ENCODE results near the gene GPRC5B.

Gene GPRC5B

DNA sequence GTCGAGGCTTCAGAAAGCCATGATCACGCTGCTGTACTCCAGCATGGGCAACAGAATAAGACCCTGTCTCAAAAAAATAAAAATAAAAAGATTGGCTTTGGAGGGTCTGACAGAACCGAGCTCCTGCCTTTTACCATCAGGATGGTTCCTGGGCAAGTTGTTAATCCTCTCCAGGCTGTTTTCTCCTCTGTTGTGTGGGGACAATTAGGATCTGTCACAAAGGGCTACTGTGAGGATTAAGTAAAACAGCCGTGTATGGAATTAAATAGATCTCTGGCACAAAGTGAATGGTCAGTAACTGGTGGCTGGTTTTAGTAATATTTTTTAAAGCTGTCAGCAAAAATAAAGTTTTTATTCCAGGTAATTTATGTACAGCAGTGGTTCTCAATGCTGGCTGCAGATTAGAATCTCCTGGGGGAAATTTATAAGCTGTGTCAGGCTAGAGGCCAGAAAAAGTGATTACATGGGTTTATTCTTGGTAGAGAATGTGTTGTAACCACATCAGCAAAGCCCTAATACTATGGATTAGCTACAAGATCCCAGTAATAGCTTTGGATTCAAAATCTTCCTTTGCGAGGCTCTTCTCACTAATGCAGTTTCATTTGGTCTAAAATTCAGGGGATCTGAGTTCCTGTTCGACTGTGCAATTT lies 47.2 kb downstream of the GPRC5B start:
- Histone ChIP-seq H3K9me3 (ENCODE audit: low read length) (no peaks in the 10 kb centered on the region), H3K9ac (ENCODE audit: low read length) (no peak overlapping the region), H3K36me3 (ENCODE audit: insufficient read depth, low read length) (no peaks in the 10 kb centered on the region), H3K4me3 (ENCODE audit: low read depth in 1 of 2, low read length in 2 of 2) (no peak overlapping the region), H3K27me3 (ENCODE audit: control insufficient read depth in 1 of 2, insufficient read depth in 2 of 2, low read length in 2 of 2) (no peaks in the 10 kb centered on the region), H3K27ac (ENCODE audit: low read depth, low read length) (no peak overlapping the region), H3K4me1 (ENCODE audit: insufficient read depth, low read length) (no peaks in the 10 kb centered on the region)

DNA sequence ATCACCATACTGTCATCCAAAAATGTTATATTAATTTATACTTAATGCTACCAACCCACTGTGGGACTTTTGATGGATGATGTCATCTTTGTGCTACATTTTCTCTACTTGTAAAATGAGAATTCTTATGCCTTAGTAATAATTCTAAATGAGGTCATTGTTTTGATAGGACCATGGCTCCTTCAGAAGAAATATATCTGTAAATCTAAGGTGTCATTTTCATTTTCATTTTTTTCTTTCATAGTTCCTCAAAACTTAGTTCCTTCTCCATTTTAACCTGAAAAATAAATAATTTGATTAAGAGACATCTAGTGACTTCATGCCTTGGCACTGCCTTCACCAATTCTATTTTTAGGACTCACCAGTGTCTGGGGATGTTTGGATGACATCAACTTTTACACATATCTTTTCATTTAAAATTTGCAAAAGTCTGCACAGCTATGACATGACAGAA lies 48.7 kb downstream of the GPRC5B start:
- no peaks in the 10 kb centered on the region for H3K27me3 ChIP-seq (ENCODE audit: control insufficient read depth in 1 of 2, insufficient read depth in 2 of 2, low read length in 2 of 2)
- no peaks in the 10 kb centered on the region for H3K9me3 ChIP-seq (ENCODE audit: low read length)
- H3K36me3 ChIP-seq (ENCODE audit: insufficient read depth, low read length): no peaks in the 10 kb centered on the region
- H3K4me3 ChIP-seq (ENCODE audit: low read depth in 1 of 2, low read length in 2 of 2): no peak overlapping the region
- H3K4me1 ChIP-seq (ENCODE audit: insufficient read depth, low read length): no peaks in the 10 kb centered on the region
- H3K27ac ChIP-seq (ENCODE audit: low read depth, low read length): no peak overlapping the region
- H3K9ac ChIP-seq (ENCODE audit: low read length): no peak overlapping the region

DNA sequence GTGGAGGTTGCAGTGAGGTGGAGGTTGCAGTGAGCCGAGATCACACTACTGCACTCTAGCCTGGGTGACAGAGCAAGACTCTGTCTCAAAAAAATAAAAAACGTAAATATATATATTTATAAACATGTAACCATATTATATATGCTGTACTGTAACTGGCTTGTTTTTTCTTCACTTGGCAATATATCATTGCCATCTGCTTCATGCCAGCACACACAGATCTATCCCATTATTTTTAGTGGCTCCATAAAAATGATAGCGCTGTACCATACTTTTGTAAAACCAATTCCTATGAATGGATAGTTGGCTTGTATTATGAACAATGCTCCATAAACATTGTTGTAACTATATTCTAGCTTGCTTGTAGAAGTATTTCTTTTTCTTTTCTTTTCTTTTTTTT lies 49.5 kb downstream of the GPRC5B start:
- Histone ChIP-seq H3K36me3 (ENCODE audit: insufficient read depth, low read length) (no peaks in the 10 kb centered on the region), H3K9me3 (ENCODE audit: low read length) (no peaks in the 10 kb centered on the region), H3K27ac (ENCODE audit: low read depth, low read length) (no peak overlapping the region), H3K27me3 (ENCODE audit: control insufficient read depth in 1 of 2, insufficient read depth in 2 of 2, low read length in 2 of 2) (no peaks in the 10 kb centered on the region), H3K4me1 (ENCODE audit: insufficient read depth, low read length) (no peaks in the 10 kb centered on the region), H3K9ac (ENCODE audit: low read length) (no peak overlapping the region), H3K4me3 (ENCODE audit: low read depth in 1 of 2, low read length in 2 of 2) (no peak overlapping the region)

DNA sequence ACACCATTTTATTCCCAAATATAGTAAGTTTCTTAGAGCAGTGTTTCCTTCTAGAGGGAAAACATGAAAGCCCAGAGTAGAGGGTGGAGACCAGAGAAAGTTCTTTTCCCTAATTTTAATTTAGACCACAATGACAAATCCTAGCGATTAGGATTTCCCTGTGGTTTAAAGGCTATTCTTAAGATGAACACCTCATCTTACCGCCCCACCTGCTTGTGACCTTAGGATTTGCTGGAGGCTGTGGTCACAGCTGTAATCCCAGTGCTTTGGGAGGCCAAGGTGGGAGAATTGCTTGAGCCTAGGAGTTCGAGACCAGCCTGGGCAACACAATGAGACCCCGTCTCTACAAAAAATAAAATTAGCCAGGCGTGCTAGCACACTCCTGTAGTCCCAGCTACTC lies 51.1 kb downstream of the GPRC5B start:
- Histone ChIP-seq H3K27me3 (ENCODE audit: control insufficient read depth in 1 of 2, insufficient read depth in 2 of 2, low read length in 2 of 2) (no peaks in the 10 kb centered on the region), H3K4me1 (ENCODE audit: insufficient read depth, low read length) (no peaks in the 10 kb centered on the region), H3K27ac (ENCODE audit: low read depth, low read length) (no peak overlapping the region)

DNA sequence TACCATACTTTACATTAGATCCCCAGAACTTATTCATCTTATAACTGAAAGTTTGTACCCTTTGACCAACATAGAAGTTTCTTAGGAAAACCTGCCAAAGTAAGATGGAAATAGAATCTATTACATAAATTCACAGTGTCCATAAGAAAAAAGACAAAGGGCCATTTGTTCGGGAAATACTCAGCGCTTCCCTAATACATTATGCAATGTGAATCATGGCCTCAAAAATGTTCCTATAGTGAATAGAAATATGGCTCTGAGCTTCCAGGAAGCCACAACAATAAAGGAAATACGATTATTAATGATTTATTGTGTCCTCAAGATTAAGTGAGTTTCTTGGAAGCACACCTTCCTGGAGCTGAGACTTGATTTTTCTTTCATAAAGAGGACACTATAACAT lies 51.5 kb downstream of the GPRC5B start:
- H3K36me3 ChIP-seq (ENCODE audit: insufficient read depth, low read length): no peaks in the 10 kb centered on the region
- H3K4me1 ChIP-seq (ENCODE audit: insufficient read depth, low read length): no peaks in the 10 kb centered on the region
- H3K9me3 ChIP-seq (ENCODE audit: low read length): no peaks in the 10 kb centered on the region
- no peak overlapping the region for H3K4me3 ChIP-seq (ENCODE audit: low read depth in 1 of 2, low read length in 2 of 2)
- no peaks in the 10 kb centered on the region for H3K27me3 ChIP-seq (ENCODE audit: control insufficient read depth in 1 of 2, insufficient read depth in 2 of 2, low read length in 2 of 2)
- H3K9ac ChIP-seq (ENCODE audit: low read length): no peak overlapping the region
- no peak overlapping the region for H3K27ac ChIP-seq (ENCODE audit: low read depth, low read length)

More for the DNA sequence above, 51.1 kb downstream of the GPRC5B start:
- Histone ChIP-seq H3K36me3 (ENCODE audit: insufficient read depth, low read length) (no peaks in the 10 kb centered on the region), H3K4me3 (ENCODE audit: low read depth in 1 of 2, low read length in 2 of 2) (no peak overlapping the region), H3K9ac (ENCODE audit: low read length) (no peak overlapping the region), H3K9me3 (ENCODE audit: low read length) (no peaks in the 10 kb centered on the region)

DNA sequence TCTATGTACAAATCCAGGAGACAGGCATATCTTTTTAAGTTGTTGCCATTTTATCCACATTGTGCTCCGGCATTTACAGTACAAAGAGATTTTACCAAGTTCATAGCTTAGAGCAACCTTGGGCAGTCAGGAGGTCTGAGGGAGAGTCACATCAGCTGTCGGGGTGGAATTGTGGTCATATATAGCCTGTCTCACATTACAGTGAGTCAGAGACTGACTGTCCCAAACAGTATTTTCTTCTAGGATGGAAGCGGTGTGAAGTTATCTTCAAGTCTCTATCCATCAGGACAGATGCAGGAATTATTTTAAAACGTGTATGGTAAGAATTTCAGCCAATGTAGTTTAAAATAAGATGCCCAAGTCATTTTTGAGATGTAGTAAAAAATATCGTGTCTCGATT lies 53.0 kb downstream of the GPRC5B start:
- no peak overlapping the region for H3K27ac ChIP-seq (ENCODE audit: low read depth, low read length)
- H3K4me3 ChIP-seq (ENCODE audit: low read depth in 1 of 2, low read length in 2 of 2): no peak overlapping the region
- H3K9me3 ChIP-seq (ENCODE audit: low read length): no peaks in the 10 kb centered on the region
- H3K27me3 ChIP-seq (ENCODE audit: control insufficient read depth in 1 of 2, insufficient read depth in 2 of 2, low read length in 2 of 2): no peaks in the 10 kb centered on the region
- H3K36me3 ChIP-seq (ENCODE audit: insufficient read depth, low read length): no peaks in the 10 kb centered on the region
- H3K4me1 ChIP-seq (ENCODE audit: insufficient read depth, low read length): no peaks in the 10 kb centered on the region
- no peak overlapping the region for H3K9ac ChIP-seq (ENCODE audit: low read length)

DNA sequence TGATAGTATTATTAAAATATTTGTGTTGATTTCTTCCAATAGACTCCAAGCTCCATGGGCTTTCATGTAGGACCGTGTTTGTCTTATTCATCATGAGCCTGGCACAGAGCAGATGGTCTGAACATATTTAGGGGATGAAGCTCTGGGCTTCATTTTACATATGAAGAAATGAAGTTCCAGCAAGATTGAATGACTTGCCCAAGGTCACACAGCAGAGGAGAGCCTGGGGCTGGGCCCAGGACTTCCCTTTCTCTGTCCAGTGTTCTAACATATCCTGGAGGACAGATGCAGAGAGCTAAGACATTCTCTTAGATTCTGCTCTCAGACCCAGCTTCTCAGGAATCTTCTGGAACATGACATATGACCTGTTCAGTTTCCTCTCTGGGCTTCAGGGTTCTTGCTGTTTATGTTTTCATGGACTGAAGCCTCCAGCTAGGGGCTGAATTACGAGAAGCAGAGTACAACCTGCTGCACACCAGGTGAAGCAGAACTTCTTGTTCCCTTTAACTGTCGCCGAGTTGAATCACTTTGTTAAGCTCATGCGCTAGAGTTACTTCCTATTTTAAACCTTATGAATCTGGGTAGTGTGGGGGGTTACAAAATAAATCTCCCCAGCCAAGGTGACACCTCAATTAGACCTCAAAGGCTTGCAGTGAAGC lies 53.6 kb downstream of the GPRC5B start:
- no peak overlapping the region for H3K4me3 ChIP-seq (ENCODE audit: low read depth in 1 of 2, low read length in 2 of 2)
- no peak overlapping the region for H3K9ac ChIP-seq (ENCODE audit: low read length)
- no peak overlapping the region for H3K27ac ChIP-seq (ENCODE audit: low read depth, low read length)
- no peaks in the 10 kb centered on the region for H3K9me3 ChIP-seq (ENCODE audit: low read length)
- no peaks in the 10 kb centered on the region for H3K36me3 ChIP-seq (ENCODE audit: insufficient read depth, low read length)
- no peaks in the 10 kb centered on the region for H3K27me3 ChIP-seq (ENCODE audit: control insufficient read depth in 1 of 2, insufficient read depth in 2 of 2, low read length in 2 of 2)
- no peaks in the 10 kb centered on the region for H3K4me1 ChIP-seq (ENCODE audit: insufficient read depth, low read length)

DNA sequence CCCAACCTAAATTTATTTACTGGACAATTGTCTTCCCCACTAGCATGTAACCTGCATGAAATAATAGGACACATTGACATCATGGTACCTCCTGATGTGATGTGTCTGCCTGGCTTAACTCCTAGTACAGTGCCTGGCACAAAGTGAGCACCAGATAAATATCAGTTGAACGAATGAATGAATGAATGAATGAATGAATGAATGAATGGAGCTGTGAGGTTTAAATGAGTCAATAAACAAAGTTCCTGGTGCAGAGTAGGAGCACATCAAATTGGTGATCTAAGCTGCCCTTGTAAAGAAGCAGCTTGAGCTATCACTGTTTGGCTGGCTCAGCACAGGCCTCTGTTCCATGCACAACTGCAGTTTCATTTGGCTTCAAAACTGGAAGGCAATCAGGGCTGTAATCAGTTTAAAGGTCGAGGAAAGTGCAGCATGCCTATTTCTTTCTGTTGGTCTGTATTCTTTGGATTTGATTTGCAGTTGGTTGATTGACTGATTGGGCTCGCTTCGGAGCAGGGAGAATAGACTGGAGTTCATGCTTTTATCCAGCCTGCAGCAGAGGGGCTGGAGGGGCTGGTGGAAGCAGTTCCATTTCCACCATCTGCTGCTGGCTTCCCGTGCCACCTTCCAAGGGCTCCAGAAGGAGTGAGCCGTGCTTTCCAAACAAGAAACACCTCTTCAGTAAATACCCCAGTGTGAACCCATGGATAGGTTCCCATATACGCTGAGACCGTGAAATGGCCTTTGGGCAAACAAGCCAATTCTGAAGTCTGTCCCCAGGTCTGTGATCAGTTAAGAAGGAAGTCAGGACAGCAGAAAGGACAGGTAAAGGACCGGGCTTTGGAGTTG lies 54.6 kb downstream of the GPRC5B start:
- no peaks in the 10 kb centered on the region for H3K4me1 ChIP-seq (ENCODE audit: insufficient read depth, low read length)
- H3K27ac ChIP-seq (ENCODE audit: low read depth, low read length): no peak overlapping the region
- H3K27me3 ChIP-seq (ENCODE audit: control insufficient read depth in 1 of 2, insufficient read depth in 2 of 2, low read length in 2 of 2): no peaks in the 10 kb centered on the region
- no peak overlapping the region for H3K4me3 ChIP-seq (ENCODE audit: low read depth in 1 of 2, low read length in 2 of 2)
- H3K36me3 ChIP-seq (ENCODE audit: insufficient read depth, low read length): no peaks in the 10 kb centered on the region
- H3K9ac ChIP-seq (ENCODE audit: low read length): no peak overlapping the region
- no peaks in the 10 kb centered on the region for H3K9me3 ChIP-seq (ENCODE audit: low read length)

DNA sequence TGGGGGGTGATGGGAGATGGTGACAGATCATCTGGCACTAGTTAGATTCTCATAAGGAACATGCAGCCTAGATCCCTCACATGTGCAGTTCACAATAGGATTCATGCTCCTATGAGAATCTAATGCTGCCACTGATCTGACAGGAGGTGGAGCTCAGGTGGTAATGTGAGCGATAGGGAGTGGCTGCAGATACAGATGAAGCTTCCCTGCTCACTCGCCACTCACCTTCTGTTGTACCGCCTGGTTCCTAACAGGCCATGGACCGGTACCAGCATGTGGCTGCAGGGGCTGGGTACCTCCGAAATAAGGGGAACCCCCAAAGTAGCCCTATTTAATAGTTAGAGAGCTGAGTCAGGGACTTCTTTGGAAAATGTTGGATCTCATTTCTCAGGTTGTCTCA lies 60.4 kb downstream of the GPRC5B start:
- Histone ChIP-seq H3K27ac (ENCODE audit: low read depth, low read length) (no peak overlapping the region), H3K4me3 (ENCODE audit: low read depth in 1 of 2, low read length in 2 of 2) (no peak overlapping the region), H3K27me3 (ENCODE audit: control insufficient read depth in 1 of 2, insufficient read depth in 2 of 2, low read length in 2 of 2) (no peaks in the 10 kb centered on the region), H3K4me1 (ENCODE audit: insufficient read depth, low read length) (no peaks in the 10 kb centered on the region), H3K9ac (ENCODE audit: low read length) (no peak overlapping the region), H3K36me3 (ENCODE audit: insufficient read depth, low read length) (no peaks in the 10 kb centered on the region), H3K9me3 (ENCODE audit: low read length) (no peaks in the 10 kb centered on the region)

DNA sequence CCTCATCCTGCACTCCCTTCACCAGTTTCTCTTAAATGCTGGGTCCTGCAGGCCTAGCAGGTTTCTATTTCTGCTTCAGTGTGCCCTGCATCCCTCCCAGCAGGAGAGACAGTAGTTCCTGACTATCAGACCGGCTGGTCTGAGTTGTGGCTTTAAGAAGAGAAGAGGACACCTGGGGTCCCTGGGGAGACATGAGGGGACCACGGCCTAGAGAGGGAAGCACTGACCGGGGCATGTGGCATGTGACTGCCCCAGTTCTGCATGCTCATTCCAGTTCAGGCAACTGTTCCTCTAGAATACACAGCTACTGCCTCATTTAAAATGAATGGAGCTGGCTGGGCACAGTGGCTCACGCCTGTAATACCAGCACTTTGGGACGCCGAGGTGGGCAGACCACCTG lies 61.3 kb downstream of the GPRC5B start:
- H3K4me1 ChIP-seq (ENCODE audit: insufficient read depth, low read length): no peaks in the 10 kb centered on the region
- no peak overlapping the region for H3K4me3 ChIP-seq (ENCODE audit: low read depth in 1 of 2, low read length in 2 of 2)
- H3K9ac ChIP-seq (ENCODE audit: low read length): no peak overlapping the region

DNA sequence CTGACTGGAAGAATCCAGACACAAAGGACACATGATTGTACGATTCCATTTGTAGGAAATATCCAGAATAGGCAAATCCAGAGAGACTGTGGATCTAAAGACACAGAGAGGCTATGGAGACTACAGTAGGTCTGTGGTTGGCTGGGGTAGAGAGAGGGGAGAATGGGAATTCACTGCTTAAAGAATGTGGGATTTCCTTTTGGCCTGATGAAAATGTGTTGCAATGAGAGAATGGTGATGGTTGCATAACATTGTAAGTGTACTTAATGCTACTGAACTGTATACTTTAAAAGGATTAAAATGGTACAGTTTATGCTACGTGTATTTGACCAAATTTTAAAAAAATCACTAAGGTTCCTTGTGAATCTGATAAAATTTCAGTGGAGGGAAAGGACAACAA lies 62.1 kb downstream of the GPRC5B start:
- Histone ChIP-seq H3K9me3 (ENCODE audit: low read length) (no peaks in the 10 kb centered on the region), H3K27ac (ENCODE audit: low read depth, low read length) (no peak overlapping the region), H3K4me3 (ENCODE audit: low read depth in 1 of 2, low read length in 2 of 2) (no peak overlapping the region), H3K36me3 (ENCODE audit: insufficient read depth, low read length) (no peaks in the 10 kb centered on the region), H3K9ac (ENCODE audit: low read length) (no peak overlapping the region), H3K27me3 (ENCODE audit: control insufficient read depth in 1 of 2, insufficient read depth in 2 of 2, low read length in 2 of 2) (no peaks in the 10 kb centered on the region), H3K4me1 (ENCODE audit: insufficient read depth, low read length) (no peaks in the 10 kb centered on the region)

More for the DNA sequence above, 61.3 kb downstream of the GPRC5B start:
- Histone ChIP-seq H3K27ac (ENCODE audit: low read depth, low read length) (no peak overlapping the region), H3K27me3 (ENCODE audit: control insufficient read depth in 1 of 2, insufficient read depth in 2 of 2, low read length in 2 of 2) (no peaks in the 10 kb centered on the region), H3K9me3 (ENCODE audit: low read length) (no peaks in the 10 kb centered on the region), H3K36me3 (ENCODE audit: insufficient read depth, low read length) (no peaks in the 10 kb centered on the region)

Measured in muscle layer of colon (tissue), 2 donors.